H1 (cell line): Measurements from ENCODE around the gene RELB. TPM values are rescaled to one million over a fixed set of nuclear protein-coding genes. Genes with fewer than 3 reads are reported as not detected.

Experiments
- CTCF ChIA-PET: fragments of 300-600 bp; sonication (Branson Sonifier 250); formaldehyde crosslinking; loops from one replicate; lab custom pipeline; 2021; ENCODE audit not compliant: partially characterized antibody; lab: Charles Lee
- POLR2A ChIA-PET: fragments of 300-600 bp; sonication (Branson Sonifier 250); formaldehyde crosslinking; loops from one replicate; lab custom pipeline; 2021; ENCODE audit warnings: inconsistent platforms; ENCODE audit not compliant: partially characterized antibody; lab: Charles Lee
- DNase-seq, 2 experiments: peaks; one replicate each; pipeline versions ENCODE4 v3.0.0 to v3.0.0-alpha.2; 2010 to 2022; ENCODE audit warnings: low spot score in 2 of 2, low read depth in 1 of 2, mixed read lengths in 1 of 2
- FAIRE-seq: peaks from 2 replicates; lab custom pipeline; 2011; peaks lifted over from hg19 to GRCh38; lab: Jason Lieb, UNC
- H2AFZ ChIP-seq: 2 replicates; pipeline ENCODE4 v1.8.1; 2012; ENCODE audit warnings: low read length, inconsistent platforms
- H2AK5ac ChIP-seq: 2 replicates; pipeline ENCODE4 v1.6.1; 2013; ENCODE audit warnings: low read depth, low read length
- H2BK120ac ChIP-seq: replicated peaks from 2 replicates; pipeline ENCODE3; 2013; ENCODE audit warnings: low read depth, low read length, inconsistent platforms
- H2BK12ac ChIP-seq: 2 replicates; pipeline ENCODE4 v1.6.1; 2013; ENCODE audit warnings: low read depth, low read length
- H2BK15ac ChIP-seq: 2 replicates; pipeline ENCODE4 v1.6.1; 2013; ENCODE audit warnings: low read length
- H2BK20ac ChIP-seq: 2 replicates; pipeline ENCODE4 v1.6.1; 2013; ENCODE audit warnings: low read length
- H2BK5ac ChIP-seq: 2 replicates; pipeline ENCODE4 v1.6.1; 2013; ENCODE audit warnings: low read depth, low read length
- H3K14ac ChIP-seq: 2 replicates; pipeline ENCODE4 v1.6.1; 2013; ENCODE audit warnings: inconsistent platforms; ENCODE audit not compliant: insufficient read length
- H3K18ac ChIP-seq: 2 replicates; pipeline ENCODE4 v1.6.1; 2013; ENCODE audit warnings: low read length; ENCODE audit errors: extremely low read depth
- H3K23ac ChIP-seq: 2 replicates; pipeline ENCODE4 v1.6.1; 2013; ENCODE audit warnings: inconsistent platforms; ENCODE audit not compliant: insufficient read length
- H3K23me2 ChIP-seq: 2 replicates; pipeline ENCODE4 v1.6.1; 2013; ENCODE audit warnings: low read depth, low read length
- H3K27ac ChIP-seq: 2 replicates; pipeline ENCODE4 v1.6.1; 2011; ENCODE audit warnings: low read depth, low read length, inconsistent platforms
- H3K27me3 ChIP-seq, 4 experiments: replicated peaks in 1 of 4; 1 replicate in 1 of 4; 2 replicates in 3 of 4; pipeline versions ENCODE4 v1.6.1 to v1.8.1; 2011 to 2013; ENCODE audit warnings: low read length in 3 of 4, mild to moderate bottlenecking in 3 of 4, inconsistent platforms in 2 of 4, mixed read lengths in 2 of 4, moderate library complexity in 1 of 4; ENCODE audit not compliant: control insufficient read depth in 3 of 4, insufficient read depth in 3 of 4; ENCODE audit errors: extremely low read depth in 1 of 4
- H3K36me3 ChIP-seq, 4 experiments: 2 replicates each; pipeline versions ENCODE4 v1.6.1 to v1.8.1; 2011 to 2013; ENCODE audit warnings: mild to moderate bottlenecking in 4 of 4, low read length in 3 of 4, moderate library complexity in 2 of 4, control low read depth in 1 of 4, inconsistent platforms in 1 of 4; ENCODE audit not compliant: insufficient read depth in 4 of 4, control insufficient read depth in 2 of 4
- H3K4ac ChIP-seq: replicated peaks from 2 replicates; pipeline ENCODE3; 2013; ENCODE audit warnings: low read length, low read depth, mixed read lengths, inconsistent platforms; ENCODE audit not compliant: insufficient read length
- H3K4me1 ChIP-seq, 4 experiments: replicated peaks in 1 of 4; 1 replicate in 1 of 4; 2 replicates in 3 of 4; pipeline versions ENCODE4 v1.6.1 to v1.8.1; 2011 to 2013; ENCODE audit warnings: low read length in 3 of 4, inconsistent platforms in 2 of 4, mixed read lengths in 1 of 4; ENCODE audit not compliant: insufficient read depth in 4 of 4, control insufficient read depth in 3 of 4
- H3K4me2 ChIP-seq, 2 experiments: 2 replicates each; pipeline versions ENCODE4 v1.6.1 to v1.8.1; 2011 to 2013; ENCODE audit warnings: low read depth in 2 of 2, low read length in 2 of 2, control low read depth in 1 of 2, inconsistent platforms in 1 of 2, mild to moderate bottlenecking in 1 of 2; ENCODE audit not compliant: insufficient read depth in 1 of 2
- H3K4me3 ChIP-seq, 4 experiments: fragments of 200-600, 300-600 bp in 1 of 4; sonication (generic), shearing (Covaris generic), sonication (Bioruptor Twin) in 1 of 4; 2 replicates each; pipeline versions ENCODE4 v1.5.1 to v1.8.1; 2011 to 2016; ENCODE audit warnings: low read length in 4 of 4, low read depth in 3 of 4, control low read depth in 2 of 4, inconsistent platforms in 2 of 4, mild to moderate bottlenecking in 2 of 4, mixed read lengths in 1 of 4, moderate library complexity in 1 of 4; ENCODE audit not compliant: insufficient read depth in 2 of 4; ENCODE audit errors: extremely low read depth in 1 of 4
- H3K56ac ChIP-seq: replicated peaks from 2 replicates; pipeline ENCODE3; 2013; ENCODE audit warnings: low read depth, mild to moderate bottlenecking, mixed read lengths, low read length, inconsistent platforms; ENCODE audit not compliant: insufficient read length
- H3K79me1 ChIP-seq: 2 replicates; pipeline ENCODE4 v1.6.1; 2013; ENCODE audit warnings: low read depth, low read length, control low read depth
- H3K79me2 ChIP-seq, 2 experiments: 2 replicates each; pipeline versions ENCODE4 v1.6.1 to v1.8.1; 2012 to 2013; ENCODE audit warnings: low read length in 2 of 2, mild to moderate bottlenecking in 2 of 2, inconsistent platforms in 1 of 2; ENCODE audit not compliant: insufficient read depth in 2 of 2, control insufficient read depth in 1 of 2
- H3K9ac ChIP-seq, 4 experiments: replicated peaks in 1 of 4; 1 replicate in 1 of 4; 2 replicates in 3 of 4; pipeline versions ENCODE4 v1.6.1 to v1.8.1; 2011 to 2013; ENCODE audit warnings: low read depth in 3 of 4, low read length in 3 of 4, control low read depth in 2 of 4, mild to moderate bottlenecking in 2 of 4, moderate library complexity in 2 of 4, inconsistent platforms in 1 of 4; ENCODE audit errors: extremely low read depth in 1 of 4
- H3K9me3 ChIP-seq, 2 experiments: 2 replicates each; pipeline versions ENCODE4 v1.6.1 to v1.8.1; 2012 to 2013; ENCODE audit warnings: mild to moderate bottlenecking in 2 of 2, moderate library complexity in 2 of 2, control low read depth in 1 of 2, inconsistent platforms in 1 of 2, low read depth in 1 of 2, low read length in 1 of 2, mixed read lengths in 1 of 2; ENCODE audit not compliant: insufficient read depth in 2 of 2
- H4K20me1 ChIP-seq, 2 experiments: replicated peaks in 1 of 2; 2 replicates each; pipeline versions ENCODE3 to v1.8.1; 2011 to 2013; ENCODE audit warnings: inconsistent platforms in 2 of 2, low read length in 2 of 2, mild to moderate bottlenecking in 1 of 2; ENCODE audit not compliant: insufficient read depth in 2 of 2, control insufficient read depth in 1 of 2
- H4K5ac ChIP-seq: 2 replicates; pipeline ENCODE4 v1.6.1; 2013; ENCODE audit warnings: low read length, low read depth, mixed read lengths, inconsistent platforms; ENCODE audit not compliant: insufficient read length
- H4K8ac ChIP-seq: 2 replicates; pipeline ENCODE4 v1.8.0; 2013; ENCODE audit warnings: mild to moderate bottlenecking, moderate library complexity, low read length, inconsistent platforms; ENCODE audit not compliant: insufficient read depth; ENCODE audit errors: extremely low read depth
- H4K91ac ChIP-seq: replicated peaks from 2 replicates; pipeline ENCODE3; 2013; ENCODE audit warnings: low read length, mixed read lengths, inconsistent platforms; ENCODE audit not compliant: insufficient read length
- BRCA1 ChIP-seq: IDR thresholded peaks from 2 replicates; pipeline ENCODE4 v1.6.1; 2012; ENCODE audit warnings: low read depth, low read length, improper control_type of control experiment
- CHD2 ChIP-seq: IDR thresholded peaks from 2 replicates; pipeline ENCODE4 v1.6.1; 2012; ENCODE audit warnings: low read length, improper control_type of control experiment
- CTBP2 ChIP-seq: IDR thresholded peaks from 2 replicates; pipeline ENCODE4 v1.7.0; 2011; ENCODE audit warnings: borderline replicate concordance, mild to moderate bottlenecking, moderate library complexity, mixed read lengths, low read length; ENCODE audit not compliant: insufficient read depth, insufficient read length
- HDAC6 ChIP-seq: IDR thresholded peaks from one replicate; pipeline ENCODE4 v1.7.1; 2012; ENCODE audit warnings: low read depth, mild to moderate bottlenecking, inconsistent platforms, low read length, moderate library complexity
- JUND ChIP-seq: IDR thresholded peaks from 2 replicates; pipeline ENCODE4 v1.6.1; 2011; ENCODE audit warnings: mild to moderate bottlenecking, improper control_type of control experiment, low read length
- TAF7 ChIP-seq: optimal IDR thresholded peaks from 2 replicates; pipeline ENCODE3; 2011; ENCODE audit warnings: low read depth, mild to moderate bottlenecking, inconsistent platforms, low read length, moderate library complexity, borderline replicate concordance
- YY1 ChIP-seq: IDR thresholded peaks from 2 replicates; pipeline ENCODE4 v1.6.1; 2011; ENCODE audit warnings: low read depth, mild to moderate bottlenecking, low read length
- WGBS, 2 experiments: shearing (Covaris generic) in 1 of 2; methylation state at CpG; one replicate each; pipeline versions ENCODE4 v1.1.6 to v1.1.7; 2013 to 2015; ENCODE audit warnings: low lambda C conversion rate in 2 of 2, mixed read lengths in 2 of 2, inconsistent platforms in 1 of 2, low coverage in 1 of 2, missing lambda C conversion rate in 1 of 2; ENCODE audit not compliant: insufficient replicate concordance in 2 of 2, insufficient coverage in 1 of 2, insufficient read length in 1 of 2; ENCODE audit errors: extremely low coverage in 1 of 2, missing lambda C conversion rate in 1 of 2; 5-methylcytosine and 5-hydroxymethylcytosine counted together
- polyA plus RNA-seq, 7 experiments: library from polyadenylated mRNA; depleted of rRNA in 3 of 7; stranded (reverse) in 5 of 7; unstranded in 2 of 7; fragments of >200 nt in 5 of 7; fragments of 200-250 nt in 2 of 7; gene quantifications; 1 replicate in 5 of 7; 2 replicates in 1 of 7; 4 replicates in 1 of 7; pipeline versions ENCODE4 v1.2.1 to v1.2.3, GENCODE V29; 2011 to 2013; ENCODE audit warnings: missing spikeins in 2 of 7, mixed read lengths in 2 of 7
- total RNA-seq: library from RNA; stranded (reverse); fragmentation: NEBNext Ultra II Directional; extraction: Animal tissue kit (Norgen Biotek cat#: 25700); gene quantifications from 2 replicates; pipeline ENCODE4 v1.2.1, GENCODE V29; 2021

RELB gene
- total and polyA plus RNA-seq, 2 of the 8 experiments (the other 6 are each of a cell fraction or from before 2014, with no cell fraction given): 10.0 to 13.1 TPM

GRCh38 chr19:45005787-45006186, 4.5 kb downstream of the RELB start:
- no peak overlapping the region for H2BK12ac ChIP-seq
- H3K79me2 ChIP-seq: no peaks in the 10 kb centered on the region
- FAIRE-seq (no peak), DNase-seq (no peak)
- no peak overlapping the region for H2AK5ac ChIP-seq
- H3K27me3 ChIP-seq: no peaks in the 10 kb centered on the region
- peaks cover 4 to 6% of the 10 kb centered on the region in 2 experiments for H4K20me1 ChIP-seq
- H3K56ac ChIP-seq: no peak overlapping the region
- H3K23me2 ChIP-seq: no peaks in the 10 kb centered on the region
- H3K4ac ChIP-seq: no peak overlapping the region
- no peak overlapping the region for H2AFZ ChIP-seq
- H4K8ac ChIP-seq: no peak overlapping the region
- no peak overlapping the region for H2BK120ac ChIP-seq
- no peaks in the 10 kb centered on the region for H3K4me1 ChIP-seq
- ChIA-PET CTCF (no interaction called here), POLR2A (interaction anchor here (0.6 to 0.7 kb wide), 2 partner anchors 16 to 21 kb away, joined by 3 to 4 read pairs; no protein-coding TSS in a partner anchor)
- WGBS, 2 experiments: 94% methylated on average over 9 of the region's 9 CpGs; no CpG with 5 or more reads in 1 of the 2 experiments
- H3K23ac ChIP-seq: no peak overlapping the region
- H3K36me3 ChIP-seq: no peaks in the 10 kb centered on the region
- H3K14ac ChIP-seq: no peak overlapping the region
- H3K4me2 ChIP-seq: no peak overlapping the region
- H3K79me1 ChIP-seq: no peaks in the 10 kb centered on the region; the same call in 1 of the 2 replicates
- no peak overlapping the region for H2BK20ac ChIP-seq
- no peak overlapping the region for H3K18ac ChIP-seq
- H4K5ac ChIP-seq: no peak overlapping the region
- TF ChIP-seq YY1: no peak
- no peak for TF ChIP-seq CTBP2
- no peak for TF ChIP-seq JUND
- no peak for TF ChIP-seq HDAC6
- no peak for TF ChIP-seq TAF7
- TF ChIP-seq BRCA1: no peak
- TF ChIP-seq CHD2: no peak
- no peak overlapping the region for H3K27ac ChIP-seq
- no peak overlapping the region for H4K91ac ChIP-seq
- H2BK15ac ChIP-seq: no peak overlapping the region
- H2BK5ac ChIP-seq: no peak overlapping the region
- no peak overlapping the region for H3K4me3 ChIP-seq
- no peaks in the 10 kb centered on the region for H3K9me3 ChIP-seq
- no peak overlapping the region for H3K9ac ChIP-seq
